BLaER1 (cell line): Measurements from ENCODE around the gene SPG11.

ENCODE experiments used
- H3K27ac ChIP-seq: shearing (Covaris generic); formaldehyde crosslinking; 2 replicates; pipeline ENCODE4 v1.8.1; 2022
- H3K27me3 ChIP-seq: shearing (Covaris generic); formaldehyde crosslinking; 2 replicates; pipeline ENCODE4 v1.8.1; 2022
- H3K36me3 ChIP-seq: shearing (Covaris generic); formaldehyde crosslinking; 2 replicates; pipeline ENCODE4 v1.8.1; 2022
- H3K4me1 ChIP-seq: shearing (Covaris generic); formaldehyde crosslinking; 2 replicates; pipeline ENCODE4 v1.8.1; 2022
- H3K4me2 ChIP-seq: shearing (Covaris generic); formaldehyde crosslinking; 2 replicates; pipeline ENCODE4 v1.8.1; 2022
- H3K4me3 ChIP-seq: shearing (Covaris generic); formaldehyde crosslinking; 2 replicates; pipeline ENCODE4 v1.8.1; 2022
- H3K9ac ChIP-seq: shearing (Covaris generic); formaldehyde crosslinking; 2 replicates; pipeline ENCODE4 v1.8.1; 2022
- H3K9me3 ChIP-seq: shearing (Covaris generic); formaldehyde crosslinking; 2 replicates; pipeline ENCODE4 v1.8.1; 2022
- H4K20me1 ChIP-seq: shearing (Covaris generic); formaldehyde crosslinking; 2 replicates; pipeline ENCODE4 v1.8.1; 2022
- Cebpa-rat ChIP-seq: shearing (Covaris generic); IDR thresholded peaks from 2 replicates; pipeline ENCODE4 v1.8.1; 2022

The SPG11 gene

DNA sequence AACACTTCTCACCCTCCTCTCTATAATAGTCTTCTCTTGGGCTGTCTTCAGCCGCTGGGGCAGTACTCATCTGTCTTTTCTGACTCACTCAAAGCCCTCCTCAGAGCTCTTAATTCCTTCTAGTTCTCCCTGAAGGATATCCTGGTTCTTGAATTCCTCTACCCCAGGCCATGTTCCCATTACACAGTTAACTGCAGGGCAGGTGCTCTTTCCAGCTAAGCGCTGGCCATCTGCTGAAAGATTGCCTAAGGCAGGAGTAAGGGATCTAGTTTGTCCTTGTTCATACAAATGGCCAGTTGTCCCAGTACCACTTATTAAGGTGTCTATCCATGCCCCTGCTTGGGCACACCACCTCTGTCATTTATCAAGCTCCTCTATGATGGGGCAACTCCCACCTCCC, 10.2 kb upstream of the SPG11 start:
- Histone ChIP-seq H3K36me3 (no peaks in the 10 kb centered on the region), H3K27ac (no peak overlapping the region), H4K20me1 (no peaks in the 10 kb centered on the region), H3K9ac (no peak overlapping the region), H3K9me3 (no peaks in the 10 kb centered on the region), H3K4me1 (peaks cover 25% of the 10 kb centered on the region), H3K4me2 (no peak overlapping the region), H3K27me3 (no peaks in the 10 kb centered on the region), H3K4me3 (no peak overlapping the region)
- TF ChIP-seq Cebpa-rat = no peak

DNA sequence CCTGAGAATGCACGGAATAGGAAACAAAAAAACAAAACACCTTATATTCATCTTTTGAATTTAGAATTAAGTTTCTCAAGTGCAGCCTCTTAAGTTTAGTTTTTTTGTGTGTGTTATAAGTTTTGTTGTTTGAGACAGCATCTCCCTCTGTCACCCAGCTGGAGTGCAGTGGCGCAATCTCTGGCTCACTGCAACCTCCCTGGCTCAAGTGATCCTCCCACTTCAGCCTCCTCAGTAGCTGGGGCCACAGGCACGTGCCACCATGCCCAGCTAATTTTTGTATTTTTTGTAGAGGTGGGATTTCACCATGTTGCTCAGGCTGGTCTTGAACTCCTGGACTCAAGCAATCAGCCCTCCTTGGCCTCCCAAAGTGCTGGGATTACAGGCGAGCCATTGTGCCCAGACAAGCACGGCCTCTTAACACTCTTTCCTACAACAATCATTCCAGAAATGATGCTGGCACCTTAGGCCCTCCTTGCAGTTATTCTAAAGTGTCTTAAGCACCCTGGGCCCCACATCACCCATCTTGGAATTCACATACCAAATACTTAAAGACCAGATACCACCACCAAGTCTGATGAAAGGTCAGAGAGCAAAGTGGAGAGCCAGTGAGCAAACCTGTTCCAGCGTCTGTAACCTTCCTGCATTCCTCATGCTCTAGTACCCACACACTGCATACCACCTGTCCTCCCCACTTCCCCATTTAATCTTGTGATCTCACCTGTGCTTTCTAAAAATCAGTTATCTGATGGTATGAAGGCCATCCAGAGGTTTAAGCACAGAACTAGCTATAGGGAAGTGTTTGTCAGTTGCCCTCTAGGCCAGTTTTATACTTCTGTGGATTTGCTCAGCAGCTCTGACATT, 6.9 kb upstream of the SPG11 start:
- H3K4me3 ChIP-seq = no peak overlapping the region
- H3K9ac ChIP-seq = no peak overlapping the region
- TF ChIP-seq Cebpa-rat = no peak
- H3K27me3 ChIP-seq = no peaks in the 10 kb centered on the region
- H3K27ac ChIP-seq = no peak overlapping the region
- no peaks in the 10 kb centered on the region for H3K36me3 ChIP-seq
- H3K4me1 ChIP-seq = peaks cover 15% of the 10 kb centered on the region
- H4K20me1 ChIP-seq = no peaks in the 10 kb centered on the region
- H3K4me2 ChIP-seq = no peak overlapping the region
- H3K9me3 ChIP-seq = no peaks in the 10 kb centered on the region

DNA sequence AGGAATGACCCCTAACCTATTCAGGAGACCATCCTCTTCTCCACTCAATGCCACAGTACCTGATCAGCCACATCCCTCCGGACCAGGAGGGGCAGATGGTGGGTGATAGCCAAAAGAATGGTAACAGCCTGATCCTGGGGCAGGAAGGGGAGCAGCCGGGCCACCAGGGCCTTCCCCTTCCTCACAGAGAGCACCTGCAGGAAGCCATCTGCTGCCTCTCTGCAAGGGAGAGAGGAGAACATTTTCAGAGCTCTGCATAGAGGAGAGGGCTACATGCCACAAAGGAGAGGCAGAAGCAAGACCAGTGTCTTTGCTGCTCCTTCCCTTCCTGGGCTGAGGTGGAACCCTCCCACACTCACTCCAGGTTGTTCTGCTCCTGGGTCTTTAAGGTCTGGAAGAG, 5.5 kb upstream of the SPG11 start:
- Histone ChIP-seq H3K27ac (peak overlapping the region; percentile 47), H4K20me1 (no peaks in the 10 kb centered on the region)

DNA sequence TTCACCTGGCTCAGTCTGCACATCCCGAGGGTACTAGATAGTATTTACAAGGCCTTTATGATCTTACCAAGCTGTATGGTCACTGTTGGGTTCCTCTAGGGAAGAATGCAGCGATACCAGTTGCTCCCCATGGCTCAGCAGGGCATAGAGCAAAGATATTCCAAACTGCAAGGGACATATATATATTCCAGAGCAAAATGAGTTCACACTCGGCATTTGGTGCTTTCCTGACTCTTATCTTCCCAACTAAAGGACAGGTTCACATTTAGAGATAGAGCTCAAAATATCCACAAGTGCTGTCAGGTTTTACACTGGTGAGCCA, 3.5 kb upstream of the SPG11 start:
- Histone ChIP-seq H4K20me1 (no peaks in the 10 kb centered on the region), H3K9ac (no peak overlapping the region), H3K4me2 (no peak overlapping the region), H3K9me3 (no peaks in the 10 kb centered on the region), H3K27ac (no peak overlapping the region), H3K36me3 (no peaks in the 10 kb centered on the region), H3K4me1 (peaks cover 32% of the 10 kb centered on the region), H3K4me3 (no peak overlapping the region), H3K27me3 (no peaks in the 10 kb centered on the region)
- TF ChIP-seq Cebpa-rat = no peak

More for the DNA sequence above, 5.5 kb upstream of the SPG11 start:
- peaks cover 22% of the 10 kb centered on the region for H3K4me1 ChIP-seq
- no peak for TF ChIP-seq Cebpa-rat
- no peaks in the 10 kb centered on the region for H3K27me3 ChIP-seq
- no peak overlapping the region for H3K4me3 ChIP-seq
- no peaks in the 10 kb centered on the region for H3K36me3 ChIP-seq
- H3K9ac ChIP-seq = 0 out of 2 replicates have a peak overlapping the region, but pooled peaks have one; percentile 39
- H3K4me2 ChIP-seq = peak overlapping the region; percentile 40
- no peaks in the 10 kb centered on the region for H3K9me3 ChIP-seq

DNA sequence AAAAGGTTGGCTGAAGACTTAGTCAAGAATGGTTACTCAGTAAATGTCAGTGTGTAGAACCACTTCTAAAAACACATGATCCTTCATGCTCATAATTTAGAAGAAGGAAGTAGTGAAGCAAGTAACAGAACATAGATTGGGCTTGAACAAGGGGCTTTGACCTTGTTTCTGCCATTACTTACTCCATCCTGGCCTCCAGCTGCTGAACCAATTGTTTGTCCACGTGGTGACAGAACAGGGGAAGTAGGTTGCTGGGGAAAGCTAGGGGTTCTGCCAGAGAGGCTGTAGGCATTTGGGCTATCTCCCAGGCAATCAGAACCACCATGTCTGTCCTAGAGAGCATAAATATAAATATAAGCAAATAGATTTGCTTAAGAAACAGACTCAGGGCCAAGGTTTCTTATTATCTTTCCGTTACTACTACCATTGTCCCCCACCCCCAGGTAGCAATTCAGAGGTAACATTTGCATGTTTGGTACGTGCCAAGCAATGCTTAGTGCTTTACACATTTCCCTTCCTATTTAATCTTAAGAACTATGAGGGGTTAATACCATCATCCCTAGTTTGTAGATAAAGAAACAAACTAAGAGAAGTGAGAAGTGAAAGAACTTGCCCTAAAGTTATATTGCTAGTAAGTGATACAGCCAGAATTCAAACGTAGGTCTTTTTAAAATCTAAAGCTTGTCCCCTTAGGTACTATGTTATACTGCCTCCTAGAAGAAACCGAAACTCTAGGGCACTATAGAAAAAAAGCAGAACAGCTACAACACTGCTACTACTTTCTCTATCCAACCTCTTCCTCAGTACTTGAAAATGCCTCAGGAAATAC, 3.0 kb upstream of the SPG11 start:
- H3K27me3 ChIP-seq = no peaks in the 10 kb centered on the region
- H4K20me1 ChIP-seq = no peaks in the 10 kb centered on the region
- no peak overlapping the region for H3K4me3 ChIP-seq
- H3K9me3 ChIP-seq = no peaks in the 10 kb centered on the region
- H3K27ac ChIP-seq = no peak overlapping the region
- H3K4me2 ChIP-seq = no peak overlapping the region
- H3K36me3 ChIP-seq = no peaks in the 10 kb centered on the region
- TF ChIP-seq Cebpa-rat = no peak
- no peak overlapping the region for H3K9ac ChIP-seq
- H3K4me1 ChIP-seq = peaks cover 37% of the 10 kb centered on the region

DNA sequence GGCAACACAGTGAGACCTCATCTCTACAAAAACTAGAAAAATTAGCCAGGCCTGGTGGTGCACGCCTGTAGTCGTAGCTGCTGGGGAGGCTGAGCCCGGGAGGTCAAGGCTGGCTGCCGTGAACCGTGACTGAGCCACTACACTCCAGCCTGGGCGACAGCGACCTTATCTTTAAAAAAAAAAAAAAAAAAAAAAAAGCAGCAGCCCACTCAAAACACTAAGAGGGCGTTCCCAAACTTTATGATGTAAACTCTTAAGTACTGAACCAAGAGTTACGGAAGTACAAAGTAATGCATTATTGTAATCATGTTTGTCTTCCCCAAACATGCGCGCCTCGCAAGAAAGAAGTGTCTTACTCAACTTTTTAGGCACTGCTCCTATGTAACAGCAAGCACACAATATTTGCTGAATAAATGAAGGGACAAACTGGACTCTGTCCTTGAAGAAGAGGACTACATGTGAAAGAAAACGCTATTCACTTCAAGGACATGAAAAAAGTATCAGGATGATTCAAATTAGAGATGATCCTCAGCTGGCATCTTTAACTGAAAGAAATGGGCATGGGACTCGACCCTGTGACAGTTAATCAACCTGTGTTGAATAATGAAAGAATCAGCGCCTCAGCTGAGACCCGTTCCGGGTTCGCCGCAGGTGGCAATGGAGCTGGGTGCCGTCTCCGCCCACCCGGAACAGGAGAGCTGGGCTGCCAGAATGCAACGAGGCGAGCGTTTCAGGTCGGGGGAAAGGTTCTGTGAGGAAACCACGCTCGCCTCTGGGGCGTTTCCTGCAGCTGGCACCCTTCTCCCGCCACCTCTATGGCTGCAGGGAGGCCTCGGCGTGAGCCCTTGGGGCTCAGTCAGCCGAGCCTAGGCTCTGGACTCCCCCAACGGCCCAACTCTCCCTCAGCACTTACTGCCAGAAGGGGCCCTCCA, 718 bp downstream of the SPG11 start:
- TF ChIP-seq Cebpa-rat = no peak
- peak overlapping the region; percentile 76 for H3K4me2 ChIP-seq
- H3K36me3 ChIP-seq = peaks cover 12% of the 10 kb centered on the region
- H3K4me3 ChIP-seq = peak overlapping the region; percentile 88
- no peaks in the 10 kb centered on the region for H4K20me1 ChIP-seq
- no peaks in the 10 kb centered on the region for H3K27me3 ChIP-seq
- H3K27ac ChIP-seq = peak overlapping the region; percentile 99
- H3K4me1 ChIP-seq = peaks cover 23% of the 10 kb centered on the region
- H3K9me3 ChIP-seq = no peaks in the 10 kb centered on the region
- H3K9ac ChIP-seq = peak overlapping the region; percentile 94

DNA sequence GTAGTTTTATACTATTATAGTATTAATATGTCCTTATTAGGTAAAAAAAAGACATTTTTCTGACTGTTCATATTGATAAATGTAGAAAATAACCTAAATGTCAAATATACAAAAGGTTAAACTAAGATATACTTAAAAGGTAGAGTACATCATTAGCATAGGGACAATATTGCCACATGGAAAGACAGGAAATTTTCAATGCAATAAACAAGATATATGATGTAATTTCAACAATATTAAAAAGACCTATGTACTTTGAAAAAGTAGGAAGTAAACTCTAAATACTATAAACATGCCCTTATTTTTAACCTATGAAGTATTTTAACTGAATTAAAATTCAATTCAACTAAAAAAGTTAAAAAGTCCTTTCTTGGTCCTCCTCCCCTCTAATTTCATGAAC, 1.9 kb downstream of the SPG11 start:
- H3K27me3 ChIP-seq = no peaks in the 10 kb centered on the region
- no peak overlapping the region for H3K9ac ChIP-seq
- H3K4me2 ChIP-seq = peak overlapping the region; percentile 76
- H3K4me3 ChIP-seq = no peak overlapping the region
- no peaks in the 10 kb centered on the region for H4K20me1 ChIP-seq
- H3K36me3 ChIP-seq = peaks cover 18% of the 10 kb centered on the region
- TF ChIP-seq Cebpa-rat = no peak
- H3K4me1 ChIP-seq = peaks cover 23% of the 10 kb centered on the region
- H3K9me3 ChIP-seq = no peaks in the 10 kb centered on the region
- no peak overlapping the region for H3K27ac ChIP-seq

DNA sequence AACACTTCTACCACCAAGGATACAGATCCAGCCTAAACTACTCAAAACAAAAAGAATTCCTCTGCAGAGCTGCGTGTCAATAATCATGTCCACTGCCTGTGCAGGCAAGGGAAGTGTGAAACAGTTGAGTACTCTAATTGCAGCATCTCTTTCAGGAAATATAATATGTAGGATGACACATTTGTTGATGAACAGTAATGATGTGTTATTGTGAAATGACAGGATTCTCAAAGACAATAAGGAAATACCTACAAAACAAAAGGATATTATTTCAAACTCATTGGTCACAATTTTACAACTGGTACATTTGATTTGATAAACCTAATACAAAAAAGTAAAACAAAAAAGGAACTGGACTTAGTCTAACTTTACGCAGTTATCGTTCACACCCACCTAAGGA, 4.4 kb downstream of the SPG11 start:
- Histone ChIP-seq H3K36me3 (peaks cover 36% of the 10 kb centered on the region), H3K9ac (no peak overlapping the region), H4K20me1 (no peaks in the 10 kb centered on the region), H3K4me2 (no peak overlapping the region), H3K9me3 (no peaks in the 10 kb centered on the region), H3K27ac (no peak overlapping the region), H3K27me3 (no peaks in the 10 kb centered on the region), H3K4me1 (peaks cover 17% of the 10 kb centered on the region), H3K4me3 (no peak overlapping the region)
- TF ChIP-seq Cebpa-rat = no peak

DNA sequence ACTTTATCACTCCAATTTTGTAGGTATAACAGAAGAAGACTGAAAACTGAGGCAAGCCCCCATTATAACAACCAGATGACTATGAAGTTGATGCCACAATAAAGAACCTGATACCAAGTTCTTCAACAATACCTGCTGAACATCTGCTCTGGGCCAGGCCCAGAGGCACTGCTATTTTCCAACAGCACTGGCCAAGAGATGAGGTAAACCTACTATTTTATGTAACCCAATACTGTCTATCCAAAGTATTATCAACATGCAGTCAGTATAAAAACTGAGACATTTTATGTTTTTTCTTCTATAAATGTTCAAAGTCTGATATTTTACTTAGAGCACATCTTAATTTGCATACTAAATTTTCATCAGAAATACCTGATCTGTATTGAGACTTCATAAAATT, 6.1 kb downstream of the SPG11 start:
- Histone ChIP-seq H3K27me3 (no peaks in the 10 kb centered on the region), H4K20me1 (no peaks in the 10 kb centered on the region), H3K4me3 (no peak overlapping the region), H3K4me1 (peaks cover 9% of the 10 kb centered on the region), H3K9me3 (no peaks in the 10 kb centered on the region), H3K9ac (no peak overlapping the region), H3K4me2 (no peak overlapping the region), H3K27ac (no peak overlapping the region), H3K36me3 (peaks cover 38% of the 10 kb centered on the region)
- TF ChIP-seq Cebpa-rat = no peak
